Large intestine (tissue), 3 donors: ENCODE measurements around the gene KIF26B. TPM values are rescaled to one million over a fixed set of nuclear protein-coding genes. Genes with fewer than 3 reads are reported as not detected.

Experiments
- DNase-seq, 2 donors: peaks; one replicate each; pipeline versions ENCODE4 v3.0.0 to v3.0.0-alpha.2; 2013
- H3K27ac ChIP-seq: one replicate; pipeline ENCODE4 v1.5.1; 2013; ENCODE audit warnings: low read length
- H3K27me3 ChIP-seq: 2 replicates; pipeline ENCODE4 v1.6.1; 2013; ENCODE audit warnings: low read length; ENCODE audit not compliant: control insufficient read depth, insufficient read depth
- H3K36me3 ChIP-seq: 2 replicates; pipeline ENCODE4 v1.6.1; 2013; ENCODE audit warnings: low read length; ENCODE audit not compliant: control insufficient read depth, insufficient read depth
- H3K4me1 ChIP-seq: one replicate; pipeline ENCODE4 v1.6.1; 2013; ENCODE audit warnings: low read length; ENCODE audit not compliant: control insufficient read depth, insufficient read depth
- H3K4me3 ChIP-seq: one replicate; pipeline ENCODE4 v1.5.1; 2013; ENCODE audit warnings: low read length
- H3K9me3 ChIP-seq: one replicate; pipeline ENCODE4 v1.6.1; 2013; ENCODE audit warnings: mild to moderate bottlenecking, low read depth, low read length, moderate library complexity; ENCODE audit not compliant: control insufficient read depth
- WGBS: methylation state at CpG from one replicate; pipeline ENCODE4 v1.1.5; 2013; ENCODE audit warnings: low lambda C conversion rate; ENCODE audit not compliant: insufficient coverage; 5-methylcytosine and 5-hydroxymethylcytosine counted together
- polyA plus RNA-seq: library from polyadenylated mRNA; unstranded; fragments of 120-200 nt; gene quantifications from one replicate; pipeline ENCODE4 v1.2.1, GENCODE V29; 2013

The KIF26B gene
- polyA plus RNA-seq, 1 donor, result 3.9 TPM

DNA sequence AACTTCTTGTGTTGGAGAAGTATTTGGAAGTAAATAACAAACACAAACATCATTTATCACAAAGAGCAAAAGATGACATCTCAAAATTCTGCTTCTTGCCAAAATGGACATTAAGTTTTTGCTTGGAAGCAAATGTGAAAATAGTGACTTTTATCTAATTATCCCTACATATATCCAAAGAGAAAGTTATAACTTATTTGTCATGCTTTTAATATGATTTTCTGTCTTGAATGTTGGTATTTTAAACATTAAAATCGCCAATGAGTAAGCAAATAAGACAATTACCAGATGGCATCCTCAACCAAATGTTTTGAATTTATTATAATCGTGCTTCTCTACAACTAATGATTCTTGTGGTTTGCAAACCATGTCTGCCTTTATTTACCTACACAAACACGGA is 594.3 kb downstream of the KIF26B start:
- Histone ChIP-seq H3K9me3 (no peaks in the 10 kb centered on the region), H3K4me3 (no peak overlapping the region), H3K36me3 (peaks cover 3% of the 10 kb centered on the region), H3K27ac (no peak overlapping the region), H3K27me3 (no peaks in the 10 kb centered on the region), H3K4me1 (no peaks in the 10 kb centered on the region)
- 100% methylated on average over 1 of the region's 3 CpGs for WGBS
- DNase-seq, result no peak

DNA sequence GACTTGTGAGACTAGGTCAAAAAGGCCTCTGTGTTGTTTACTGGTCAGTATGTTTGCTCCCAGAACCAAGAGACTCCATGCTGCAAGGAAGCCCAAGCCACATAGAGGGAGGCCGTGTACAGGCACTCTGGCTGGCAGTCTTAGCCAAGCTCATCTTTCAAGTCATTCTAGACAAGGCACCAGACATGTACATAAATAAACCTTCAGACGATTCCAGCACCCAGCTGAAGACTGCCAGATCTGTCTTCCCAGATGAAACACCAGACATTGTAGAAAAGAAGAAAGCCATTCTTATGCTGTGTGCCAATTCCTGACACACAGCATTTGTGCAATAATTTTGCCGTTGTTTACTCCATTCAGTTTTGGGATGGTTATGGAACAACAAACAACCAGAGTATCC is 595.5 kb downstream of the KIF26B start:
- H3K4me3 ChIP-seq, result no peak overlapping the region
- no peak for DNase-seq
- H3K27me3 ChIP-seq, result no peaks in the 10 kb centered on the region
- peaks cover 3% of the 10 kb centered on the region for H3K36me3 ChIP-seq
- H3K4me1 ChIP-seq, result no peaks in the 10 kb centered on the region
- no peaks in the 10 kb centered on the region for H3K9me3 ChIP-seq
- no peak overlapping the region for H3K27ac ChIP-seq
- no CpG with 5 or more reads among the region's 3 CpGs for WGBS

DNA sequence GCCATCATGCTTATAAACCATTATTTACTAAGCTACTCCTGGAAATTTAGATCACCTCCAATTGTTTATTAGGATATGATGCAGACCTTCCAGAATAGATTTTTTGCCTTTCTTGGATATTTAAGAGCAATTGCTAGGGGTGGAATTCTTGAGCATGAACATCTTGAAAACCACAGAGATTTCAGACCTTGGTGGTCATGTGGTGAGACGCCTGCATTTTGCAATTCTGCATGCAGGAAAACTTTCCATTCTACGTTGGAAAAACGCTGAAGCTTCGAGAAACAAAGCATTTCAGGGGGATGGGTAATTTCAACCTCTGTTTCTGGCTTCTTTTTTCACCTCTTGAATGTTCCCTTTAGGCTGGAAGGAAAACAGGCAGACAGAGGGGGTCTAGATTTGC is 596.3 kb downstream of the KIF26B start:
- Histone ChIP-seq H3K4me3 (no peak overlapping the region), H3K4me1 (no peaks in the 10 kb centered on the region), H3K27ac (no peak overlapping the region), H3K27me3 (no peaks in the 10 kb centered on the region), H3K9me3 (no peaks in the 10 kb centered on the region), H3K36me3 (peaks cover 3% of the 10 kb centered on the region)
- 70% methylated on average over 2 of the region's 4 CpGs for WGBS
- no peak for DNase-seq

DNA sequence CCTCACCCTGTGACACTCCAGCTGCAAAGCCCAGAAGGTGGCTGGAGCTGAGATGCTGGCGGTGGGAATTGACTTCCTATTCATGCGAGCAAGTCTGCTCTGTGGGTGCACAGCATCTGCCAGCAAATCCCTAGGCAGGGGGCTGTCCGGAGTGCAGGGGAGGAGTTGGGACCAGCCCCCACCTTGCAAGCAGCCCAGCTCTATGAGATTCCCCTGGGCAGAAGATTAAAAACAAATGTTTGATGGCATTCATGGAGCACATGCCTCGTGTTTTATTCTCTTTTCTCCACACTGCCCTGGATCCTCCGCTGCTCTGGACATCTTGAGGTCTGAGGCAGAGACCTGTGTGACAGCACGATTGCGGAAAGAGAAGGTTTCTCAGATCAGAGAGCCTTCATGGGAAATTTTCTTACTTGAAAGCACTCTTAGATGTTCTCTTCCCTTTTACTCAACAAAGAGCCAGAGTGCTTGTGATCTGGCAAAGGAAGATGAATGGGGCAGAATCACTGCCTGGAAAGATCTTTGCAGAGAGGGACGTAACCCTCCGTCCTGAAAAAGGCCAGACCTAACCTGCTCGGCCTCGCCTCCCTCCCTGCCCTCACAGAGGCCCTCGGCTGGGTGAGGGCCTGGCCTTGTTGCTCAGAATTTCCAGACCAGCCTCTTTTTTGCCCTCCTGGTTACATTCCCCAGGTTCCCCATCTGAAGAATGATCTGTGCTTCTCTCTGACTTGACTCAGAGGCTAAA is 597.1 kb downstream of the KIF26B start:
- H3K4me3 ChIP-seq, result no peak overlapping the region
- no peak overlapping the region for H3K27ac ChIP-seq
- H3K9me3 ChIP-seq, result no peaks in the 10 kb centered on the region
- H3K27me3 ChIP-seq, result no peaks in the 10 kb centered on the region
- WGBS, result no CpG with 5 or more reads among the region's 12 CpGs
- H3K4me1 ChIP-seq, result no peaks in the 10 kb centered on the region
- H3K36me3 ChIP-seq, result peaks cover 3% of the 10 kb centered on the region
- no peak for DNase-seq

DNA sequence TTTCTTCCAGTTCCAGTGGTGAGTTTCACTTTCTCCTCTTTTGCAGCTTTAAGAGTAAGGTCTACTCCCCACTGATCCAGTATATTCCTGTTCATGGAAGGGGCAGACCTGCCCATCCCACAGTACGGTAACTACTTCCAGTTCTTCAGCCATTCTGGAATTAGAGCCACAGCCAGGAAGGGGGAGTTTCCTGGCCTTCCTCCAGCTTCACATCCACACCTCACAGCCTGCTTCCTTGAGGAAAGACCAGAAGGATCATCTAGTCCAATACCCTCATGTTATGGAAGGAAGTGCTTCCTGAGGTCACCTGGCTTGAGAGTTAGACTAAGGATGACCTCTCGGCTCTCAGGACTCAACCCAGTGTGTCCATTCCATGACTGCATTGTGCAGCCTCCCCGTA is 597.8 kb downstream of the KIF26B start:
- no peak for DNase-seq
- Histone ChIP-seq H3K9me3 (no peaks in the 10 kb centered on the region), H3K4me1 (no peaks in the 10 kb centered on the region), H3K4me3 (no peak overlapping the region), H3K27ac (no peak overlapping the region), H3K36me3 (peaks cover 3% of the 10 kb centered on the region), H3K27me3 (no peaks in the 10 kb centered on the region)
- WGBS, result no CpG with 5 or more reads among the region's 3 CpGs

DNA sequence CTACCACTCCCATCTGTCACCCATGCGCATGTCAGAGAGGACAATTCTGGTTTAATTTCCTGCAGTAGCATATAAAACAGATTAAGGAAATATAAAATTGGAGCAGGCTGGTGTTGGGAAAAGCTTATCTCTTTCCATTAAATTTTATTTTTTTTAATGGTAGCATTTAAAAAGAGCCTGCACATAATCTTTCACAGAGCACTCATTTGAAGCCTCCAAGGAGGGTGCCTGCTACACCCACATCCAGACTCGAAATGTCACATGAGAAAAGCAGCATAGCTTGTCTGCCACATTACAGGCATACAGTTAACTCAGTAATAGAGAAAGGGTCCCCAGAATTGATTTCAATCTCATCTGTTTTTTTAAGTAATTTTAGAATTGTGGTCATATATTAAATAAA is 599.0 kb downstream of the KIF26B start:
- Histone ChIP-seq H3K27me3 (no peaks in the 10 kb centered on the region), H3K4me1 (no peaks in the 10 kb centered on the region), H3K4me3 (no peak overlapping the region), H3K9me3 (no peaks in the 10 kb centered on the region), H3K27ac (no peak overlapping the region), H3K36me3 (no peaks in the 10 kb centered on the region)
- DNase-seq, result no peak
- WGBS, result no CpG with 5 or more reads among the region's 2 CpGs

DNA sequence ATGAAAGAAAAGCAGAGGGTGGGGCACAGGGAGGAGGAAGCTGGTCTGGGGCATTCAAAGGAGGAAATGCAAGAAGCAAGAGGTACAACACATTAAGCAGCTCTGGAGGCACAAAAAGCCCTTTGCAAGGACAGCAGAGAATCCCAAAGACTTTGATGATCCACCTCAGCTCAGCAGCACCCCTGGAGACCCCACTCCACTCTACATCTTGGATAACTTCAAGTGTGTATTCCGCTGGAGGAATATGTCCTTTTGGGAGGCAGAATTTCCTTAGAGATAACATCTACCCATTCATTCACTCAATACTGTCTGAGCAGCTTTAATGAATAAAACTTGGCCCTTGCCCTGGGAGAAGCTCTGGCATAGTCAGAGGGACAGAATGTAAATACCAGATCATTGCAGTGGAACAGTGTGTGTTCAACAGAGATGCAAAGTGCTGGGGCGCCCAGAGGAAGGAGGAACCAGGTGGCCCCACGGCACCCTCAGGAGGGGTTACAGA is 599.7 kb downstream of the KIF26B start:
- Histone ChIP-seq H3K4me3 (no peak overlapping the region), H3K9me3 (no peaks in the 10 kb centered on the region), H3K27me3 (no peaks in the 10 kb centered on the region), H3K36me3 (no peaks in the 10 kb centered on the region), H3K4me1 (no peaks in the 10 kb centered on the region), H3K27ac (no peak overlapping the region)
- DNase-seq, result no peak
- no CpG with 5 or more reads among the region's 3 CpGs for WGBS
